Neural cell (in vitro differentiated cells): Measurements from ENCODE around the gene USP27X.

Experiments
- EP300 ChIP-seq: fragments of 450-650 bp; conservative IDR thresholded peaks from 2 replicates; pipeline ENCODE4 v1.6.1; 2014; ENCODE audit warnings: antibody characterized with exemption, mild to moderate bottlenecking, moderate library complexity; ENCODE audit not compliant: poor library complexity, severe bottlenecking
- EZH2 ChIP-seq: fragments of 200-600, 300-800 bp; shearing (Covaris generic), sonication (generic); IDR thresholded peaks from 2 replicates; pipeline ENCODE4 v1.6.1; 2014; ENCODE audit warnings: antibody characterized with exemption, low read length, borderline replicate concordance, mild to moderate bottlenecking; ENCODE audit not compliant: insufficient read depth, poor library complexity, severe bottlenecking
- MXI1 ChIP-seq: fragments of 450-650 bp; conservative IDR thresholded peaks from 2 replicates; pipeline ENCODE4 v1.6.1; 2014; ENCODE audit warnings: antibody characterized with exemption, mild to moderate bottlenecking; ENCODE audit not compliant: poor library complexity, severe bottlenecking
- POLR2AphosphoS5 ChIP-seq: IDR thresholded peaks from 2 replicates; pipeline ENCODE4 v1.6.1; 2012
- RAD21 ChIP-seq: fragments of 450-650 bp; conservative IDR thresholded peaks from 2 replicates; pipeline ENCODE4 v1.6.1; 2014; ENCODE audit warnings: antibody characterized with exemption, mild to moderate bottlenecking, moderate library complexity
- TAF1 ChIP-seq: IDR thresholded peaks from 2 replicates; pipeline ENCODE4 v1.6.1; 2012; ENCODE audit warnings: low read depth
- TF ChIP-seq, protein P1 (sequence below): fragments of 450-650 bp; IDR thresholded peaks from 2 replicates; pipeline ENCODE4 v1.5.1; 2014; ENCODE audit warnings: antibody characterized with exemption, mild to moderate bottlenecking, moderate library complexity; ENCODE audit not compliant: poor library complexity, severe bottlenecking

DNA sequence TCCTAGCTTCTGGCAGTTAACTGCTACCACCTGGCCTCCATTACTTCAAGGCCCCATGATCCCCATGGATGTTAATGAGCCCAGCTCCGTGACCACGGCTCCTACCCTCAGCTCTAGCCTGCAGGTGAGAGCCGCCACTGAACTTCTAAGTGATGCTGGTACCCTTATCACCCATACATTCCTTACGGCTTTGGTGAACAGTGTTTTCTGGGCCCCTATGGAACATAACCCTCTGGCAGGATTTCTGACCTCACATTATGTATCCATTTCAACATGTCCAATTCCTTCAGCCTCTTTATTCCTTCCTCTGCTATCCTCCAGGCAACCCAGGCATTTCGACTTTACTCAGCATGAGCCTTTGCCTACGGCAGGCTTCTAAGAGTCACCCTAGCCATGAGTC, 25.6 kb upstream of the USP27X start:
- TF ChIP-seq, protein P1, sequence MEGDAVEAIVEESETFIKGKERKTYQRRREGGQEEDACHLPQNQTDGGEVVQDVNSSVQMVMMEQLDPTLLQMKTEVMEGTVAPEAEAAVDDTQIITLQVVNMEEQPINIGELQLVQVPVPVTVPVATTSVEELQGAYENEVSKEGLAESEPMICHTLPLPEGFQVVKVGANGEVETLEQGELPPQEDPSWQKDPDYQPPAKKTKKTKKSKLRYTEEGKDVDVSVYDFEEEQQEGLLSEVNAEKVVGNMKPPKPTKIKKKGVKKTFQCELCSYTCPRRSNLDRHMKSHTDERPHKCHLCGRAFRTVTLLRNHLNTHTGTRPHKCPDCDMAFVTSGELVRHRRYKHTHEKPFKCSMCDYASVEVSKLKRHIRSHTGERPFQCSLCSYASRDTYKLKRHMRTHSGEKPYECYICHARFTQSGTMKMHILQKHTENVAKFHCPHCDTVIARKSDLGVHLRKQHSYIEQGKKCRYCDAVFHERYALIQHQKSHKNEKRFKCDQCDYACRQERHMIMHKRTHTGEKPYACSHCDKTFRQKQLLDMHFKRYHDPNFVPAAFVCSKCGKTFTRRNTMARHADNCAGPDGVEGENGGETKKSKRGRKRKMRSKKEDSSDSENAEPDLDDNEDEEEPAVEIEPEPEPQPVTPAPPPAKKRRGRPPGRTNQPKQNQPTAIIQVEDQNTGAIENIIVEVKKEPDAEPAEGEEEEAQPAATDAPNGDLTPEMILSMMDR, result no peak
- no peak for TF ChIP-seq RAD21
- TF ChIP-seq EZH2, result no peak
- no peak for TF ChIP-seq TAF1
- no peak for TF ChIP-seq EP300
- no peak for TF ChIP-seq POLR2AphosphoS5
- no peak for TF ChIP-seq MXI1
